GDM1 (cell line): ENCODE data around the gene ZNF227.
"Not testable (repeated sequence)": the region's sequence is repeated elsewhere in the genome, so short reads cannot be mapped to it uniquely, and the experiment has no call there.

Experiments
- DNase-seq: peaks from one replicate; lab custom pipeline; 2025; lab: John Stamatoyannopoulos, UW

ZNF227 gene

GRCh38 chr19:44212250-44212865 is at the start of gene ZNF227:
Gene ZNF227 (plus strand): TSS chr19:44212532. CDS start chr19:44217793, 5,261 bp downstream.
- peak; percentile 65 for DNase-seq

DNA sequence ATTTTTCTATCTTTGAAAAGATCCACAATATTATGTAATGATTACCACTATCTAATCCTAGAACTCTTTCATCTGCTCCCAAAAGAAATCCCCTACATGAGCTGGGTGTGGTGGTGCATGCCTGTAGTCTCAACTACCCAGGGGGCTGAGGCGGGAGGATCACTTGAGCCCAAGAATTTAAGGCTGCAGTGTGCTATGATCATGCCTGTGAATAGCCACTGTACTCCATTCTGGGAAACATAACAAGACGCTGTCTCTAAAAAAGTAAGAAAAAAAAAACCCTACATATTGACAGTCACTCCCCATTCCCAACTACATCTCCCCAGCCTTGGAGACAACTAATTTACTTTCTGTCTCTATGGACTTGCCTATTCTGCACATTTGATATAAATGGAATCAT is 48.5 kb upstream of the ZNF227 start:
- DNase-seq: no peak

GRCh38 chr19:44164327-44164672 is 48.0 kb upstream of the ZNF227 start:
- no peak for DNase-seq

GRCh38 chr19:44164673-44165512 is 47.4 kb upstream of the ZNF227 start, which contains the start of gene ZNF226:
Gene ZNF226 (plus strand): TSS chr19:44165100. CDS start chr19:44170081, 4,981 bp downstream.
- DNase-seq: peak; percentile 93

DNA sequence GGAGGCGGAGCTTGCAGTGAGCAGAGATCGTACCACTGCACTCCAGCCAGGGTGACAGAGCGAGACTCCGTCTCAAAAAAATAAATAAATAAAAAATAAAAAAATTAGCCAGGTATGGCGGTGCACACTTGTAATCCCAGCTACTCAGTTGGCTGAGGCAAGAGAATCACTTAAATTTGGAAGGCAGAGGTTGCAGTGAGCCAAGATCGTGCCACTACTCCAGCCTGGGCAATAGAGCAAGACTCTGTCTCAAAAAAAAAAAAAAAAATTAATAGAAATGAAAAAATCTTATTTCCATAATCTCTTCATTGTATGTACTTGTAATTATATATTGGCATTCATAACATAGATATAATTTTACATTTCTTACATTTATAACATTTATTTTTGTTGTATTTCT is 41.7 kb upstream of the ZNF227 start:
- DNase-seq: not testable (repeated sequence)

- DNase-seq: no peak
These were observed 35.7 kb upstream of the ZNF227 start for GRCh38 chr19:44176590-44176989.

DNA sequence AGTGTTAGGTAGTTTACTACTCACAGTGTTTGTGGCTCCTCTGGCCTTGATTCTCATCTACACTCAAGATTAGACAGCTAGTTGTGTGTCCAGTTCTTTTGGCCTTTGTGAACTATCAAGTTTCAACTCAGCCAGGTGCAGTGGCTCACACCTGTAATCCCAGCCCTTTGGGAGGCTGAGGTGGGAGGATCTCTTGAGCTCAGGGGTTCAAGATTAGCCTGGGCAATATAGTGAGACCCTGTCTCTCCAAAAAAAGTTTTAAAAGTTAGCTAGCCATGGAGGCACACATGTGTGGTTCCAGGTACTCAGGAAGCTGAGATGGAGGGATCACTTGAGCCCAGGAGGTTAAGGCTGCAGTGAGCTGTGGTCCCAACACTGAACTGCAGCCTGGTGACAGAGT is 31.4 kb upstream of the ZNF227 start:
- DNase-seq: no peak

DNA sequence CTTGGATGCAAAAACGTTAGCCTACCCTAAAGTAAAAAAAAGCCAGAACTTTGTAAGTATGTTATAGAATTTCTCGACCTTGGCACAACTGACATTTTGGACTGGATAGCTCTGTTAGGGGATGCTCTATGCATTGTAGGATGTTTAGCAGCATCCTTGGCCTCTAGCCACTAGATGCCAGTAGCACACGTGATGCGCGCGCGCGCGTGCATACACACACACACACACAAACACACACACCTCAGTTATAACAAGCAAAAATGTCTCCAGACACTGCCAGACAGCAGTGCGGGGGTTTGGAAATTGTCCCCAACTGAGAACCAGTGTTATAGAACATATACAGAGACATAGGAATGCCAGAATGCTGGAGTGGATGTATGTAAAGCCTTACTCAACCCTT is 30.2 kb upstream of the ZNF227 start:
- no peak for DNase-seq

DNA sequence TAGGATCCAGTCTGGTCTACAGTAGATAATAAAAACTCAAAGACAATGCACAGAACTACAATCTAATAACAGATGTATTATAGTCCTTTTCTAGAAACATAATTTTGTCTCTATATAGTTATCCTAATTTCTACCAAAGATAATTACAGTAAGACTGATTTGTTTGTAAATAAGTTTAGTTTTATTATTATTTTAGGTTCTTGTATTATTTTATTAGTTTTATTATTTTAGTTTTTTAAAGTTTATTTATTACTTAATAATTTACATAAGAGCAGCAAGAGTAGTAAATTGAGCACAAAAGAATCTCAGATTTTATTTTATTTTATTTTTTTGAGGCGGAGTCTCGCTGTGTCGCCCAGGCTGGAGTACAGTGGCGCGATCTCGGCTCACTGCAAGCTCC is 22.3 kb upstream of the ZNF227 start:
- no peak for DNase-seq

DNA sequence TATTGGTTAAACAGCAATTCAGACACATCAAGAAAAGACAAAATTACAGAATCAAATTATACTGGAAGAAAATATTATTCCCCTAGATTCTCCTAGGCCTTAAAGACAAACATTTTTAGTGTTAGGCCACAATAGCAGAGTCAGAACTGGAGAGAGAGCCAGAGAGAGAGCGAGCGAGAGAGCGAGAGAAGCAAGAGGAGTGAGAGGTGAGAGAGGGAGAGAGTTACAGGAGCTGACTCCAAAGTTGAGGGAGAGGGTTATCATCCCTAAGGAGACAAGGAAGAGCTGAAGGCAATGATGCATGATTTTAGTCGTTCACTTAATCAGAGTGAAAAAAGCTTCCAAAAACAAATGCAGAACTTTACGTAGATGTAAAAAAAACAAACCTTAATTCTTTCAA is 20.2 kb upstream of the ZNF227 start:
- no peak for DNase-seq

DNA sequence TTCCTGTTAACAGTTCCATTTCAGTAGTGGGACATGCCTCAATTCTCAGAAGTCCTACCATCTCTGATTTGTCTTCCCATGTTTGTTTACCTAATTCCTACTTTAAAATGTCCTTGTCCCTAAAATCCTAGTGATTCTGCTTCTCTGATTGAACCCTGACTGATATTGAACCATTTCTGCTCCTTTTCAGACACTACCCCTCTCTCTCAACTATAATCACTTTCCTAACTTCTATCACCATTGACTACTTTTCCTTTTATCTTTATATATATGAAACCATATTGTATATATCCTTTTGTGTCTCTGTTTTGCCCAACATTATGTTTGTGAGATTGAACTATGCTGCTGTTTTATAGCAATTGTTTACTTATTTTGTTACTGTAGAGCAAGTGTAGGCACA is 15.6 kb upstream of the ZNF227 start:
- no peak for DNase-seq

- DNase-seq: no peak
These were observed 9.9 kb upstream of the ZNF227 start for GRCh38 chr19:44202470-44202869.

DNA sequence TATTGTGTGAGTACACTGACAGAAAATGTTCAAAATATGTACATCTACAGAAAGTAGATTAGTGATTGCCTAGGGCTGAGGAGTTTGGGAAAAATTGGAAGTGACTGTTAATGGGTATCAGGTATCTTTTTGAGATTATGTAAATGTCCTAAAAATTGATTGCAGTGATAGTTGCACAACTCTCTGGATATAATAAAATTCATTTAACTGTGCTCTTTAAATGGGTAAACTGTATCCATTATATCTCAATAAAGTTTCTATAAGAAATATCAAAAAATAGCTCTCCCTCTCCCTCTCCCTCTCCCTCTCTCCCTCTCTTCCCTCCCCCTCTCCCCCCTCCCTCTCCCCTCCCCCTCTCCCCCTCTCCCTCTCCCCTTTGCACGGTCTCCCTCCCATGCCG is 9.4 kb upstream of the ZNF227 start:
- no peak for DNase-seq

DNA sequence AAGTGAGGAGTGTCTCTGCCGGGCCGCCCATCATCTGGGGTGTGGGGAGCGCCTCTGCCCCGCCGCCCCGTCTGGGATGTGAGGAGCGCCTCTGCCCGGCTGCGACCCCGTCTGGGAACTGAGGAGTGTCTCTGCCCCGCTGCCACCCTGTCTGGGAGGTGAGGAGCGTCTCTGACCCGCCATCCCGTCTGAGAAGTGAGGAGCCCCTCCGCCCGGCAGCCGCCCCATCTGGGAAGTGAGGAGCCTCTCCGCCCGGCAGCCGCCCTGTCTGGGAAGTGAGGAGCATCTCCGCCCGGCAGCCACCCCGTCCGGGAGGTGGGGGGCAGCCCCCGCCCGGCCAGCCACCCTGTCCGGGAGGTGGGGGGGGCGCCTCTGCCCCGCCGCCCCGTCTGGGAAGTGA is 8.5 kb upstream of the ZNF227 start:
- DNase-seq: not testable (repeated sequence)

DNA sequence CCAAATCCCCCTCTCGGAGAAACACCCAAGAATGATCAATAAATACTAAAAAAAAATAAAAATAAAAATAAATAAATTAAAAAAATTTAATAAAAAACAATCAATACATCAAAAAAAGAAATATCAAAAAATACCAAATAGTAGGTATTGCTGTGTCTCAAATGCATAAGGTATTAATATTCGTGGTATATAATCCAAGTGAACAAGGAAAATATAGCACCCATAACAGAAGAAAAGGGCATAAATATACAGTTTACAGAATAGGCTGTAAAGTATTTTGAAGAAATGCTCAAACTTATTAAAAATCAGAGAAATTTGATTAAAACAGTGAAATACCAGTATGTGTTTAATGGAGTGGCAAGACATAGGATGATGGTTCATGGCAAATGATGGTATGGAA is 7.6 kb upstream of the ZNF227 start:
- no peak for DNase-seq

- peak; percentile 84 for DNase-seq
These were observed 5.1 kb upstream of the ZNF227 start for GRCh38 chr19:44207126-44207803.

GRCh38 chr19:44212866-44213346 is 574 bp downstream of the ZNF227 start:
- DNase-seq: no peak

DNA sequence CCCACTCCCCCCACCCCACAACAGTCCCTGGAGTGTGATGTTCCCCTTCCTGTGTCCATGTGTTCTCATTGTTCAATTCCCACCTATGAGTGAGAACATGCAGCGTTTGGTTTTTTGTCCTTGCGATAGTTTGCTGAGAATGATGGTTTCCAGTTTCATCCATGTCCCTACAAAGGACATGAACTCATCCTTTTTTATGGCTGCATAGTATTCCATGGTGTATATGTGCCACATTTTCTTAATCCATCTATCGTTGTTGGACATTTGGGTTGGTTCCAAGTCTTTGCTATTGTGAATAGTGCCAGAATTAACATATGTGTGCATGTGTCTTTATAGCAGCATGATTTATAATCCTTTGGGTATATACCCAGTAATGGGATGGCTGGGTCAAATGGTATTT is 7.6 kb downstream of the ZNF227 start:
- DNase-seq: not testable (repeated sequence)

- not testable (repeated sequence) for DNase-seq
These were observed 8.4 kb downstream of the ZNF227 start for GRCh38 chr19:44220761-44221160.

DNA sequence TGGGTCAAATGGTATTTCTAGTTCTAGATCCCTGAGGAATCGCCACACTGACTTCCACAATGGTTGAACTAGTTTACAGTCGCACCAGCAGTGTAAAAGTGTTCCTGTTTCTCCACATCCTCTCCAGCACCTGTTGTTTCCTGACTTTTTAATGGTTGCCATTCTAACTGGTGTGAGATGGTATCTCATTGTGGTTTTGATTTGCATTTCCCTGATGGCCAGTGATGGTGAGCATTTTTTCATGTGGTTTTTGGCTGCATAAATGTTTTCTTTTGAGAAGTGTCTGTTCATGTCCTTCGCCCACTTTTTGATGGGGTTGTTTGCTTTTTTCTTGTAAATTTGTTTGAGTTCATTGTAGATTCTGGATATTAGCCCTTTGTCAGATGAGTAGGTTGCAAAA is 9.0 kb downstream of the ZNF227 start:
- DNase-seq: not testable (repeated sequence)

GRCh38 chr19:44228318-44228717 is 16.0 kb downstream of the ZNF227 start:
- DNase-seq: no peak

GRCh38 chr19:44232867-44233266 is 20.5 kb downstream of the ZNF227 start:
- no peak for DNase-seq

DNA sequence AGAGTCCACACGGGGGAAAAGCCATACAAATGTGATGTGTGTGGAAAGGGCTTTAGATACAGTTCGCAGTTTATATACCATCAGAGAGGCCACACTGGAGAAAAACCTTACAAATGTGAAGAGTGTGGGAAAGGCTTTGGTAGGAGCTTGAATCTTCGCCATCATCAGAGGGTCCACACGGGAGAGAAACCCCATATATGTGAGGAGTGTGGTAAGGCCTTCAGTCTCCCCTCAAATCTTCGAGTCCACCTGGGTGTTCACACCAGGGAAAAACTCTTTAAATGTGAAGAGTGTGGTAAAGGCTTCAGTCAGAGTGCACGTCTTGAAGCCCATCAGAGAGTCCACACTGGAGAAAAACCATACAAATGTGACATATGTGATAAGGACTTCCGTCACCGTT is 24.1 kb downstream of the ZNF227 start:
- DNase-seq: no peak
